BE2C (cell line): ENCODE measurements around the gene SLC5A9.
"Not testable (repeated sequence)": the region's sequence is repeated elsewhere in the genome, so short reads cannot be mapped to it uniquely, and the experiment has no call there.

Experiments
- DNase-seq: peaks from one replicate; pipeline ENCODE4 v3.0.0-alpha.2; 2020
- H3K27me3 ChIP-seq: fragments of 250-450 bp; sonication (Bioruptor Pico); 2 replicates; pipeline ENCODE4 v1.5.1; 2020; ENCODE audit warnings: mild to moderate bottlenecking
- H3K36me3 ChIP-seq: fragments of 250-450 bp; sonication (Bioruptor Pico); 2 replicates; pipeline ENCODE4 v1.5.1; 2020; ENCODE audit warnings: mild to moderate bottlenecking
- H3K4me1 ChIP-seq: fragments of 250-450 bp; sonication (Bioruptor Pico); 2 replicates; pipeline ENCODE4 v1.5.1; 2020
- H3K4me3 ChIP-seq: 2 replicates; pipeline ENCODE4 v1.5.1; 2011; ENCODE audit warnings: low read depth, low read length
- H3K9me3 ChIP-seq: fragments of 250-450 bp; sonication (Bioruptor Pico); 2 replicates; pipeline ENCODE4 v1.5.1; 2020
- CTCF ChIP-seq: IDR thresholded peaks from 2 replicates; pipeline ENCODE4 v1.5.1; 2012; ENCODE audit warnings: mild to moderate bottlenecking, low read depth, low read length

SLC5A9 gene

DNA sequence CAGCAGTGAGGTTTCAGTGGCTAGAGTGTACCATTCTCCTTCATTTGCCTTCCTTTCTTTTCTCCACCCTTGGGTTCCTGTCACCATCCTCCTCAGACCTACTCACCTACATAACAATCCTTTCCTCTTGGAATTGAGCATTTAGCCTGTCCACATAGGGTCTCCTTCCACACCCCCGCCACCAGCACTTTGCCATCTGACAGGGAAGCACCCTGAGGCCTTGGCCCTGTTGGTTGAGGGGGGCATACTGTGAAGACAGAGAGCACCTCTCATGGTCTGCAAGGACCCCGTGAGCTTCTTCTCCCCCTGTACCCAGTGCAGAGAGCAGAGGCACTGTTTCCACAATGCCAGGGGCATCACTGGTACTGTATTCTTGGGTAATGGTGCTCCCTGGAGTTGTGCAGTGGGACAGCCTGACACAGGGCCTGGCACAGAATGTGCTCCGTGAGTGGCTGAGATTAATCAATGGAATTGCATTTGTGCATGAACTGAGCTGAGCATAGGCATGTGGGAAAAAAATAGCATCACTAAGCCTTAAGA lies 14.9 kb upstream of the SLC5A9 start:
- TF ChIP-seq CTCF = no peak
- no peaks in the 10 kb centered on the region for H3K9me3 ChIP-seq
- DNase-seq = no peak
- no peaks in the 10 kb centered on the region for H3K27me3 ChIP-seq
- no peaks in the 10 kb centered on the region for H3K36me3 ChIP-seq
- no peak overlapping the region for H3K4me3 ChIP-seq
- no peaks in the 10 kb centered on the region for H3K4me1 ChIP-seq

- Histone ChIP-seq H3K4me1 (no peaks in the 10 kb centered on the region), H3K27me3 (no peaks in the 10 kb centered on the region), H3K9me3 (no peaks in the 10 kb centered on the region), H3K36me3 (no peaks in the 10 kb centered on the region), H3K4me3 (no peak overlapping the region)
- TF ChIP-seq CTCF = no peak
- no peak for DNase-seq
These were observed 14.3 kb upstream of the SLC5A9 start for GRCh38 chr1:48208251-48208650.

GRCh38 chr1:48208652-48209051 lies 13.9 kb upstream of the SLC5A9 start:
- Histone ChIP-seq H3K4me1 (no peaks in the 10 kb centered on the region), H3K36me3 (no peaks in the 10 kb centered on the region), H3K4me3 (no peak overlapping the region), H3K27me3 (no peaks in the 10 kb centered on the region), H3K9me3 (no peaks in the 10 kb centered on the region)
- TF ChIP-seq CTCF = no peak
- DNase-seq = no peak

DNA sequence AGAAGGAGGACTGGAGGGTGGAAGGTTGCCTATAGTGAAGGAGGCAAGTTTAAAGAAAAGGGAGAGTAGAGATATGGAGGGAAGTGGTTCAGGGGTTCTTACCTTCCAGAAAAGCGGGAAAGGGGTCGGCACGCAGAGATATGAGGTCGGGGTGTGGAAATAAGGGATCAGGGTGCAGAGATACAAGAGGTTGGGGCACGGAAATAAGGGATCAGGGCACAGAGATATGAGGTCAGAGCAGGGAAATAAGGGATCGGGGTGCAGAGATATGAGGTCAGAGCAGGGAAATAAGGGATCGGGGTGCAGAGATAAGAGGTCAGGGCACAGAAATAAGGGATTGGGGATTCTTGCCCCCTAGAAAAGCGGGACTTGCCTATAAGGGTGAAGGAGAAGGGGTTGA lies 9.1 kb upstream of the SLC5A9 start:
- H3K36me3 ChIP-seq, H3K9me3 ChIP-seq, DNase-seq, H3K4me1 ChIP-seq, H3K27me3 ChIP-seq, H3K4me3 ChIP-seq: not testable (repeated sequence)

DNA sequence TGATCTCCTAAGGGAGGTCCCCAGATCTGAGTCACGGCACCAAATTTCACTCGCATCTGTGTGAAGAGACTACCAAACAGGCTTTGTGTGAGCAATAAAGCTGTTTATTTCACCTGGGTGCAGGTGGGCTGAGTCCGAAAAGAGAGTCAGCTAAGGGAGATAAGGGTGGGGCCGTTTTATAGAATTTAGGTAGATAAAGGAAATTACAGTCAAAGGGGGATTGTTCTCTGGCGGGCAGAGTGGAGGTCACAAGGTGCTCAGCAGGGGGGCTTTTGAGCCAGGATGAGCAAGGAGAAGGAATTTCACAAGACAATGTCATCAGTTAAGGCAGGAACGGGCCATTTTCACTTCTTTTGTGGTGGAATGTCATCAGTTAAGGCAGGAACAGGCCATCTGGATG lies 8.2 kb upstream of the SLC5A9 start:
- not testable (repeated sequence) for H3K4me3 ChIP-seq, H3K36me3 ChIP-seq, H3K27me3 ChIP-seq, H3K9me3 ChIP-seq, H3K4me1 ChIP-seq, DNase-seq

DNA sequence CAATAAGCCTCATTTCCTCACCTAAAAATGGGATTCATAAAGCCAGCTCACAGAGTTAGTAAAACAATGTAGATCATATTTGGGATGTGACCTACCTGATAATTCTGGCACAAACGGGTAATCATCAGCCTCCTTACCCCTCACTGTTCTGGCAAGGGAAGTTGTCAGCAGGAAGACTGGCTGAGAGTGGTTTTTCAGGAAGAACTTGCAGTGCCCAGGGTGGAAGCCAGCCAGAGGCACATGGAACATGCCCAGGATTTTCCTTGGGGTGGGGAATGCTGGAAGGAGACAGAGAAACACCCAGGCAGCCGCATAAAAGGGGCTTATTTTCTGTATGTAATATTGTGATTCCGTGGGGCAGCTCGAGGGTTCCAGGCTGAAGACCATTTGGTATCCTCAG lies 7.7 kb upstream of the SLC5A9 start:
- TF ChIP-seq CTCF = no peak
- no peaks in the 10 kb centered on the region for H3K36me3 ChIP-seq
- no peaks in the 10 kb centered on the region for H3K27me3 ChIP-seq
- H3K4me3 ChIP-seq = no peak overlapping the region
- H3K9me3 ChIP-seq = no peaks in the 10 kb centered on the region
- no peak for DNase-seq
- no peaks in the 10 kb centered on the region for H3K4me1 ChIP-seq

DNA sequence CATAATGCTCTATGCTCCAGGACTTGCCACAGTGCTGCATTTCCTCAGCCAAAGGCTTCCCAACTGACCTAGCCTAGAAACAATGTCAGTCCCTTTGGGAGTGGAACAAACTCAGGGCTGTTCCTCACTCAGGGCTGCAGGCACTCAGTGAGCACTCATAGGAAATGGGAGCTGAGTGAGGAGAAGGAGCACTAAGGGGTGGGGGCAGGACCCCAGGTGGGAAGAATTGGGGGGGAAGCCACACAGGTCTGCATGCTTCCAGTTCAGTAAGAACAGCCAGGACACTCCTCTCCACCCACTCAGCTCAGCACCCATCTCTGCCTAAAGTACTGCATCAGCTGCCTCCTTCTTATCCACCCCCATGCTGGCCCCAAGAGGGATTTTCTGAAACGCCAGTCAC lies 7.3 kb upstream of the SLC5A9 start:
- DNase-seq = no peak
- Histone ChIP-seq H3K4me3 (no peak overlapping the region), H3K9me3 (no peaks in the 10 kb centered on the region), H3K36me3 (no peaks in the 10 kb centered on the region), H3K4me1 (no peaks in the 10 kb centered on the region), H3K27me3 (no peaks in the 10 kb centered on the region)
- no peak for TF ChIP-seq CTCF
